ENCODE results near the gene BST2. TPM values are rescaled to one million over a fixed set of nuclear protein-coding genes. Genes with fewer than 3 reads are reported as not detected.

The BST2 gene
- total and polyA plus RNA-seq, 9 of the 15 experiments (the other 6 are each of a cell fraction or from before 2014, with no cell fraction given) = 11.2 to 232 (median 151) TPM

DNA sequence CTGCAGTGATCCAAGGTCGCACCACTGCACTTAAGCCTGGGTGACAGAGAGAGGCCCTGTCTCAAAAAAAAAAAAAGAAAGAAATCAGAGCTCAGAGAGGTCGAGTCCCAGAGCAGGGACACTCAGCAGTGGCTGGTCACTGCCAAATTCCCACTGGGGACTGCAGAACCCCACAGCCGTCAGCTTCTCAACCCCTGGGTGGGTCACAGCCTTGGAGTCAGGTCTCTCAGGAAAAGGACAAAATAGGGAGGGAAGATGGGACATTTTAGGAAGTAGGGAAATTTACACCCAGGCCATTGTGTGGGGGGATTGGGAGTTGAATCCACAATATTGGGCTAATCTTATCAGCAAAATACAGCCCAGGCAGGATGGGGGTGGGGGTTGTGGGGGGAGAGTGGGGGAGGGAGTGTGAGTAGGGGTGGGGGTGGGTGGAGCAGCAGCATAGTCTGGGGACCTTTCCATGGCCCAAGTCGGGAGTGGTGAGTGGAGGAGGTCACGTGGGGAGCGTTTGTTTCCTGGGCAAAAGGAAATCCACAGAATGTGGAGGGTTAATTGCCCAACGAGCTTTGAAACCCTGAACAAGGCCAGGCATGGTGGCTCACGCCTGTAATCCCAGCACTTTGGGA lies 6.4 kb downstream of the BST2 start (continued):
- TF ChIP-seq SMARCE1 (IDR thresholded peaks at IDR 0.05) (peak; percentile 37; the same call in 1 of the 2 replicates), BRF1 (IDR thresholded peaks at IDR 0.05; ENCODE audit: borderline replicate concordance, extremely low read depth, insufficient read length) (no peak), ETV1 (tag; conservative IDR thresholded peaks at IDR 0.05; ENCODE audit: low read depth) (no peak), ZNF551 (CRISPR knock-in tag; IDR thresholded peaks at IDR 0.05) (no peak), CBX8 (IDR thresholded peaks at IDR 0.05; ENCODE audit: borderline replicate concordance, extremely low read depth, low read depth, low read length, poor library complexity, severe bottlenecking) (no peak), FOXP1 (CRISPR knock-in tag; IDR thresholded peaks at IDR 0.05) (no peak), RAD51 (IDR thresholded peaks at IDR 0.05; ENCODE audit: borderline replicate concordance, low read depth) (peak; percentile 75), FOXM1 (IDR thresholded peaks at IDR 0.05; ENCODE audit: low read depth) (no peak), FOXM1 (CRISPR knock-in tag; IDR thresholded peaks at IDR 0.05; ENCODE audit: low read depth) (no peak), HEY1 (CRISPR knock-in tag; IDR thresholded peaks at IDR 0.05; ENCODE audit: borderline replicate concordance) (no peak), SMARCA5 (IDR thresholded peaks at IDR 0.05) (peak; percentile 92), TBP (optimal IDR thresholded peaks at IDR 0.05; ENCODE audit: low read depth, low read length) (no peak), ZNF347 (CRISPR knock-in tag; IDR thresholded peaks at IDR 0.05; ENCODE audit: low read depth) (no peak), HDAC1 (IDR thresholded peaks at IDR 0.05) (peak in 1 of 2 experiments; percentile 59; a peak in 2 of 4 replicates), ZFP1 (CRISPR knock-in tag; IDR thresholded peaks at IDR 0.05) (no peak), SIRT6 (IDR thresholded peaks at IDR 0.05; ENCODE audit: low read depth, low read length) (no peak), SMARCC2 (IDR thresholded peaks at IDR 0.05; ENCODE audit: low read depth) (no peak), SMARCB1 (IDR thresholded peaks at IDR 0.05; ENCODE audit: insufficient read length, low read depth) (no peak), TSC22D4 (tag; IDR thresholded peaks at IDR 0.05) (no peak), HDGF (IDR thresholded peaks at IDR 0.05) (peak; percentile 15; the same call in 1 of the 2 replicates), KLF16 (IDR thresholded peaks at IDR 0.05) (peak; percentile 41; the same call in 1 of the 2 replicates), RFX7 (CRISPR knock-in tag; IDR thresholded peaks at IDR 0.05) (no peak)
- TF ChIP-seq, protein P1, sequence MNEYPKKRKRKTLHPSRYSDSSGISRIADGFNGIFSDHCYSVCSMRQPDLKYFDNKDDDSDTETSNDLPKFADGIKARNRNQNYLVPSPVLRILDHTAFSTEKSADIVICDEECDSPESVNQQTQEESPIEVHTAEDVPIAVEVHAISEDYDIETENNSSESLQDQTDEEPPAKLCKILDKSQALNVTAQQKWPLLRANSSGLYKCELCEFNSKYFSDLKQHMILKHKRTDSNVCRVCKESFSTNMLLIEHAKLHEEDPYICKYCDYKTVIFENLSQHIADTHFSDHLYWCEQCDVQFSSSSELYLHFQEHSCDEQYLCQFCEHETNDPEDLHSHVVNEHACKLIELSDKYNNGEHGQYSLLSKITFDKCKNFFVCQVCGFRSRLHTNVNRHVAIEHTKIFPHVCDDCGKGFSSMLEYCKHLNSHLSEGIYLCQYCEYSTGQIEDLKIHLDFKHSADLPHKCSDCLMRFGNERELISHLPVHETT (CRISPR knock-in tag; conservative IDR thresholded peaks at IDR 0.05 in 1 of 2, IDR thresholded peaks at IDR 0.05 in 1 of 2) = no peak
- TF ChIP-seq, protein P2, sequence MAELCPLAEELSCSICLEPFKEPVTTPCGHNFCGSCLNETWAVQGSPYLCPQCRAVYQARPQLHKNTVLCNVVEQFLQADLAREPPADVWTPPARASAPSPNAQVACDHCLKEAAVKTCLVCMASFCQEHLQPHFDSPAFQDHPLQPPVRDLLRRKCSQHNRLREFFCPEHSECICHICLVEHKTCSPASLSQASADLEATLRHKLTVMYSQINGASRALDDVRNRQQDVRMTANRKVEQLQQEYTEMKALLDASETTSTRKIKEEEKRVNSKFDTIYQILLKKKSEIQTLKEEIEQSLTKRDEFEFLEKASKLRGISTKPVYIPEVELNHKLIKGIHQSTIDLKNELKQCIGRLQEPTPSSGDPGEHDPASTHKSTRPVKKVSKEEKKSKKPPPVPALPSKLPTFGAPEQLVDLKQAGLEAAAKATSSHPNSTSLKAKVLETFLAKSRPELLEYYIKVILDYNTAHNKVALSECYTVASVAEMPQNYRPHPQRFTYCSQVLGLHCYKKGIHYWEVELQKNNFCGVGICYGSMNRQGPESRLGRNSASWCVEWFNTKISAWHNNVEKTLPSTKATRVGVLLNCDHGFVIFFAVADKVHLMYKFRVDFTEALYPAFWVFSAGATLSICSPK (IDR thresholded peaks at IDR 0.05; ENCODE audit: borderline replicate concordance) = no peak
- TF ChIP-seq, protein P3, sequence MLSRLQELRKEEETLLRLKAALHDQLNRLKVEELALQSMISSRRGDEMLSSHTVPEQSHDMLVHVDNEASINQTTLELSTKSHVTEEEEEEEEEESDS (CRISPR knock-in tag; IDR thresholded peaks at IDR 0.05) = no peak
- TF ChIP-seq, protein P4, sequence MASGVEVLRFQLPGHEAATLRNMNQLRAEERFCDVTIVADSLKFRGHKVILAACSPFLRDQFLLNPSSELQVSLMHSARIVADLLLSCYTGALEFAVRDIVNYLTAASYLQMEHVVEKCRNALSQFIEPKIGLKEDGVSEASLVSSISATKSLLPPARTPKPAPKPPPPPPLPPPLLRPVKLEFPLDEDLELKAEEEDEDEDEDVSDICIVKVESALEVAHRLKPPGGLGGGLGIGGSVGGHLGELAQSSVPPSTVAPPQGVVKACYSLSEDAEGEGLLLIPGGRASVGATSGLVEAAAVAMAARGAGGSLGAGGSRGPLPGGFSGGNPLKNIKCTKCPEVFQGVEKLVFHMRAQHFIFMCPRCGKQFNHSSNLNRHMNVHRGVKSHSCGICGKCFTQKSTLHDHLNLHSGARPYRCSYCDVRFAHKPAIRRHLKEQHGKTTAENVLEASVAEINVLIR (CRISPR knock-in tag; IDR thresholded peaks at IDR 0.05) = no peak
